Adipocyte (in vitro differentiated cells): ENCODE results near the gene RNF213.
A peak's percentile ranks its signal among the peaks of the same experiment; 100 is the strongest.
"Not testable (repeated sequence)": the region's sequence is repeated elsewhere in the genome, so short reads cannot be mapped to it uniquely, and the experiment has no call there.

Experiments
- DNase-seq: peaks from one replicate; pipeline ENCODE4 v3.0.0-alpha.2; 2015; ENCODE audit warnings: low read depth
- H3K27me3 ChIP-seq: replicated peaks from 2 replicates; pipeline ENCODE4 v1.7.0; 2013; ENCODE audit warnings: mild to moderate bottlenecking, low read length, moderate library complexity; ENCODE audit not compliant: control insufficient read depth, insufficient read depth
- H3K36me3 ChIP-seq: 2 replicates; pipeline ENCODE4 v1.7.0; 2013; ENCODE audit warnings: low read length, mild to moderate bottlenecking, moderate library complexity; ENCODE audit not compliant: control insufficient read depth, insufficient read depth, severe bottlenecking
- H3K4me1 ChIP-seq: 2 replicates; pipeline ENCODE4 v1.7.0; 2013; ENCODE audit warnings: mild to moderate bottlenecking, low read length, moderate library complexity; ENCODE audit not compliant: control insufficient read depth, insufficient read depth
- H3K4me3 ChIP-seq: 2 replicates; pipeline ENCODE4 v1.7.0; 2013; ENCODE audit warnings: mild to moderate bottlenecking, low read length, moderate library complexity
- H3K9ac ChIP-seq: 2 replicates; pipeline ENCODE4 v1.7.0; 2013; ENCODE audit warnings: mild to moderate bottlenecking, low read length, moderate library complexity
- H3K9me3 ChIP-seq: 2 replicates; pipeline ENCODE4 v1.7.0; 2013; ENCODE audit warnings: mild to moderate bottlenecking, low read length, moderate library complexity; ENCODE audit not compliant: control insufficient read depth

Gene RNF213

GRCh38 chr17:80388601-80389000, 127.9 kb downstream of the RNF213 start:
- Histone ChIP-seq H3K4me3 (no peak overlapping the region), H3K27me3 (no peaks in the 10 kb centered on the region), H3K4me1 (peaks cover 3% of the 10 kb centered on the region), H3K9me3 (no peaks in the 10 kb centered on the region), H3K9ac (no peak overlapping the region), H3K36me3 (peaks cover 86% of the 10 kb centered on the region)
- DNase-seq, result no peak

DNA sequence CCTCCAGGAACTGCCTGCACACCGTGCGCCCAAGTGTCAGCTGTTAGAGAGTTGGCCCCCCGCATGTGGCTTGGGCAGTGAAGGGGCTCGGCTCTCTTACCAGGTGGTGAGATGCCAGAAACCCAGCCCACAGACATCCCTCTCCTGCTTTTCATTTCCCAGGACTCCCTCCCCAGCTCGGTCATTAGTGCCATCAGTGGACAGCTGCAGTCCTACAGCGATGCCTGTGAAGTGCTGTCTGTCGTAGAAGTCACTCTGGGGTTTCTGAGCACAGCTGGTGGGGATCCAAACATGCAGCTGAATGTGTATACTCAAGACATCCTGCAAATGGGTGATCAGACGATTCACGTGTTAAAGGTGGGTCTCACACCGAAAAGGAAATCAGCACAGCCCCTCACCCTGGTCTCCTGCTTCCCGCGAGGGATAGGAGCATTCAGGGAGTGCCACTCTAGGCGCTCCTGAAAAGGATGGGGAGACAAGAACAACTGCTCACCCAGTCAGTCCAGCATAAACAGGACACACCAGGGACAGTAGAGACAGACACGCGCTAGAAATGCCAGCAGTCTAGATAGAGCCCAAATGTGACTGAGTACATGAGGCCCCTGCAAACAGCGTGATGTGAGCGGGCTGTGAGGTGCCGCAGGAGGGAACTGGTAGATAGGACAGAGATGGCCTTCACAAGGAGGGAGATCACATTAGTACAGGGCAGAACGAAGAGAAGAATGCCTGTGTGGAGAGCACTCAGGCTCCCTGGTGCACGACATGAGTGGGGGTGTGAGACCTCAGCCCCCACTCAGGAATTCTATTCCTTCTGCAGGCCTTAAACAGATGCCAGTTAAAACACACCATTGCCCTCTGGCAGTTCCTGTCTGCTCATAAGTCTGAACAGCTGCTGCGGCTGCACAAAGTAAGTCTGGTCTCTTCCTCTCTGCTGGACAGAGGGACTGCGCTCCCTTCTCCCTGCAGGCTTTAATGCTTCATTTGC, 128.7 kb downstream of the RNF213 start:
- DNase-seq, result peak; percentile 76
- Histone ChIP-seq H3K9ac (no peak overlapping the region), H3K4me1 (peaks cover 10% of the 10 kb centered on the region), H3K9me3 (no peaks in the 10 kb centered on the region), H3K27me3 (no peaks in the 10 kb centered on the region), H3K36me3 (peaks cover 86% of the 10 kb centered on the region), H3K4me3 (no peak overlapping the region)

- Histone ChIP-seq H3K9ac (no peak overlapping the region), H3K4me1 (peaks cover 14% of the 10 kb centered on the region), H3K27me3 (no peaks in the 10 kb centered on the region), H3K36me3 (peaks cover 57% of the 10 kb centered on the region), H3K4me3 (no peak overlapping the region), H3K9me3 (no peaks in the 10 kb centered on the region)
- no peak for DNase-seq
Measured at GRCh38 chr17:80393241-80393890, 132.7 kb downstream of the RNF213 start.

DNA sequence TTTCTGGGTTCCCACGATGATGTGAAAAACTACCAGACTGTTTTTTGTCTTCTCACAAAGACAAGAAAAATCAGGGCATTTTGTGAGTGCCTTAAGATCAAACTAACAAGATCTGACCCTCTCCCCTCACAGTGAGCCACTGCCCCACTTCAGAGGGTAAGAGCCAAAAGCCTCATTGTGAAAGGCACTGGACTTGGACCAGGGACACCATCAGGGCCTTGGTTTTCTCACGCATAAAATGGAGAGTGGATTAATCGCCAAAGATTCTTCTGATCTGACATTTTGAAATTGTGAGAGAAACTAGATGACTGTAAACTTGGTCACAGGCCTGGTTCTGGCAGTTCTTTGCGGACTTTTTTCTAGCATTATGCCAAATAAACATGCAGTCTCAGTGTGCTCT, 133.3 kb downstream of the RNF213 start:
- Histone ChIP-seq H3K27me3 (no peaks in the 10 kb centered on the region), H3K4me3 (no peak overlapping the region), H3K9ac (peak overlapping the region; percentile 8), H3K9me3 (no peaks in the 10 kb centered on the region), H3K4me1 (peaks cover 14% of the 10 kb centered on the region), H3K36me3 (peaks cover 51% of the 10 kb centered on the region)
- DNase-seq, result no peak

GRCh38 chr17:80394629-80395216, 134.1 kb downstream of the RNF213 start:
- H3K27me3 ChIP-seq, result no peaks in the 10 kb centered on the region
- H3K4me1 ChIP-seq, result peaks cover 14% of the 10 kb centered on the region
- DNase-seq, result no peak
- no peak overlapping the region for H3K9ac ChIP-seq
- H3K4me3 ChIP-seq, result no peak overlapping the region
- no peaks in the 10 kb centered on the region for H3K9me3 ChIP-seq
- peaks cover 44% of the 10 kb centered on the region for H3K36me3 ChIP-seq

GRCh38 chr17:80395402-80396151, 134.9 kb downstream of the RNF213 start:
- Histone ChIP-seq H3K27me3 (no peaks in the 10 kb centered on the region), H3K9ac (no peak overlapping the region), H3K36me3 (peaks cover 36% of the 10 kb centered on the region), H3K9me3 (no peaks in the 10 kb centered on the region), H3K4me3 (no peak overlapping the region), H3K4me1 (peaks cover 14% of the 10 kb centered on the region)
- DNase-seq, result no peak

GRCh38 chr17:80396157-80397033, 135.7 kb downstream of the RNF213 start:
- no peak for DNase-seq
- no peak overlapping the region for H3K4me3 ChIP-seq

GRCh38 chr17:80397034-80397387, 136.4 kb downstream of the RNF213 start:
- Histone ChIP-seq H3K9ac (no peak overlapping the region), H3K36me3 (peaks cover 28% of the 10 kb centered on the region), H3K4me1 (peaks cover 21% of the 10 kb centered on the region), H3K27me3 (no peaks in the 10 kb centered on the region), H3K9me3 (no peaks in the 10 kb centered on the region), H3K4me3 (no peak overlapping the region)
- DNase-seq, result no peak

More at GRCh38 chr17:80396157-80397033, 135.7 kb downstream of the RNF213 start:
- Histone ChIP-seq H3K9ac (no peak overlapping the region), H3K4me1 (peaks cover 17% of the 10 kb centered on the region), H3K27me3 (no peaks in the 10 kb centered on the region), H3K9me3 (no peaks in the 10 kb centered on the region), H3K36me3 (peaks cover 30% of the 10 kb centered on the region)

- Histone ChIP-seq H3K4me3 (no peak overlapping the region), H3K27me3 (no peaks in the 10 kb centered on the region), H3K4me1 (peaks cover 21% of the 10 kb centered on the region), H3K9ac (no peak overlapping the region), H3K9me3 (no peaks in the 10 kb centered on the region), H3K36me3 (peaks cover 24% of the 10 kb centered on the region)
- DNase-seq, result no peak
Measured at GRCh38 chr17:80397686-80398085, 137.0 kb downstream of the RNF213 start.

- not testable (repeated sequence) for H3K4me1 ChIP-seq, DNase-seq, H3K9me3 ChIP-seq, H3K9ac ChIP-seq, H3K36me3 ChIP-seq, H3K27me3 ChIP-seq
- peak overlapping the region; percentile 11 for H3K4me3 ChIP-seq
Measured at GRCh38 chr17:80401086-80401485, 140.4 kb downstream of the RNF213 start.
